22Rv1 (cell line): ENCODE data around the gene ANAPC16.

Source experiments
- H3K27ac ChIP-seq: fragments of 450-650 bp; 2 replicates; pipeline ENCODE4 v1.5.1; 2017
- CTCF ChIP-seq: fragments of 450-650 bp; IDR thresholded peaks from 2 replicates; pipeline ENCODE4 v1.5.1; 2017; ENCODE audit warnings: mild to moderate bottlenecking
- ZFX ChIP-seq: fragments of 450-650 bp; IDR thresholded peaks from 2 replicates; pipeline ENCODE4 v1.6.1; 2017; ENCODE audit warnings: antibody characterized with exemption, borderline replicate concordance

ANAPC16 gene

GRCh38 chr10:72245949-72246525 lies 30.2 kb downstream of the ANAPC16 start:
- TF ChIP-seq CTCF, result no peak
- no peak for TF ChIP-seq ZFX
- H3K27ac ChIP-seq, result 0 out of 2 replicates have a peak overlapping the region, but pooled peaks have one; percentile 9

DNA sequence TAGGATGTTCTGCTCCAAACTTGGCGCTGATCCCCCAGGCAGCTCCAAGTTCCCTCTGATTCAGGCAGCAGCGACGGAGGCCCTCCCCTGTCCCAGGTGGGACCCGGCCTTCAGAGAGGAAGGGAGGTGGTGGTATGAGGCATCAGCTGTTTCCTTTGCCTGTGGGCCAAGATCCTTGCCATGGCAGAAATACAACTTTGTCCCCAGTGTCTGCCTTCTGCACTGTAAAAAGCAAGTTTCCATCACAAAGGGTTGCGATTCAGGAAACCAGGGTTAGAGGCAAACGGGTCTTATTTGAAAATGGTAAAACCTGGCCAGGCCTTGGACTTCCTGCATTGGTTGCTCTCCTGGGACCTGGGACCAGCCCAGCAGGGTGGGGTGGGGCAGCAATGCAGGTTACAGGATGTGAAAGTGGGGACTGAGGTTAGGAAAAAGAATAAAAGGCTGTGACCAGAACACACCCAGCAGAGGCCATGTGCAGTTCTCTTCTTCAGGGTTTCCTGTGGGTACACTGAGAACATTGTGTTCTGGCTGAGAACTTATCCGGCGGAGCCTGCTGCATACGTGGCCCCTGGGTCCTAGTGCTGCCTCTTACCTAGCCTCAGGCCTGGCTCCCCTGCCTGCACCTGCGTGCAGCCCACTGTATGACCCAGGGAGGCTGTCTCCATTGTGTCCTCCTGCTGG lies 32.8 kb downstream of the ANAPC16 start:
- TF ChIP-seq ZFX (no peak), CTCF (no peak)
- H3K27ac ChIP-seq, result peak overlapping the region; percentile 93

GRCh38 chr10:72249176-72249862 lies 33.5 kb downstream of the ANAPC16 start:
- H3K27ac ChIP-seq, result peak overlapping the region; percentile 93

DNA sequence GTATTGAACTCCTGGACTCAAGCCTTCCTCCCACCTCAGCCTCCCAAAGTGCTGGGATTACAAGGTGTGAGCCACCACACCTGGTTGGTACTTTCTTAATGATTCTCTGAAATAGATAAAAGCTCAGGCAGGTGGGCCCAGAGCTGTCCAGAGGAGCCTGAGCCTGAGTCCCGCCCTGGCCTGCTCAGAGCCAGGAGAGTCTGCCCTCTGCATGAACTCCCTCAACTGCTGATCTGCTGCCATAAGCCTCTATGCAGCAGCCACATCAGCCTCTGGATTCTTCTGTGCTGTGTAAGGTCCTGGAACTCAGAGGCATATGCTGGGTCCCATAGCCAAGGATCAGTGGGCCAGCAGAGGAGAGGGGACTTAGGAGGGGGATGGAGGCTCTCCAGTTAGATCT lies 34.9 kb downstream of the ANAPC16 start:
- no peak overlapping the region for H3K27ac ChIP-seq
- TF ChIP-seq ZFX (no peak), CTCF (no peak)

DNA sequence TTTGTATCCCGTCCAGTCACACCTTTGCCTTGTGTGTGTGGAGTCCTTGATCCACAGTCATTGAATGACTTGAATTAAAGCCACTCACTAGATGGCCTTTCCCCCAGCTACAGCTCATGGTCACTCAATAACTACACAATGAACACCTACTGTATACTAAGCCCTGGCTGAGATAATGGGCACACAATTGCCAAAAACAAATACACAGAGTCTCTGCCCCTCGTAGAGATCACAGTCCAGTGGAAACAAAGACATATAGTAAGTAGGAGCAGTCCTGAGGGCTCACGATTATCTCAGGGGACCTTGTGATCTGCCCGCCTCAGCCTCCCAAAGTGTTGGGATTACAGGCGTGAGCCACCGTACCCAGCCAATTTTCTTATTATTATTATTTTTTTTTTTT lies 35.8 kb downstream of the ANAPC16 start:
- no peak overlapping the region for H3K27ac ChIP-seq
- TF ChIP-seq CTCF (no peak), ZFX (no peak)

DNA sequence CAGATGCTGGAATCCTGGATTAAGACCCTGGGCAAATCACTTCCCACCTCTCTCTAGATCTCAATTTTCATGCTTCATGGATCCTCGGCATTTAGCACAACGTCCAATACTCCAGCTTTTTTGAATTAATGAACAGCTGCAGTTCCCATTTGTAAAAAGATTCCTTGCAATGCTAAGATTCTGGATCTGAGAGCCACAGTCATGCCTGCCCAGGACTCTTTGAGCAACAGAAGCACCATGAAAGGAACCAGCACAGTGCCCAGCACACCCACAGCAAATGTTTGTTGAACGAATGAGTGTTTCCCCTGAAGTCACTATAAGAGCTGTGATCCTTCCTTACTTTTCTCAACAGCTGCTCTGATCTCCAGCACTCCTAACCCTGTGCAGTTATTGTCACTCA lies 37.2 kb downstream of the ANAPC16 start:
- TF ChIP-seq ZFX (no peak), CTCF (no peak)
- H3K27ac ChIP-seq, result peak overlapping the region; percentile 90

DNA sequence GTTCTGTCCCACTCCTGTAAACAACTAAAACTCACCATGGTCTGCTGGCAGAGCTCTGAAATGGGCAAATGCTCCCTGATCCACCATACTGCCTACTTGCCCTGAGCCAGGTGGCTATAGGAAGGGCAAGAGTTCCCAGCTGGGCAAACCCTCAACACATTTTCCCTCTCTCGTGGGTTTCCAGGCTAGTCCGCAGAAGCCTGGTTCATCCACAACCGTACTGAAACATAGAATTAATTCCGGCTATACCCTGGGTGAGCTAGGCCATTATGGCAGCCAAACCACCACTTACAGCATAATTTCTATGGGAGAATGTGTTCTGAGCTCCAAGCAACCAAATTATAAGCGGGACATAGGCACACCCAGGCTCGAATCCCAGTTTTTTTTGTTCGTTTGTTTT lies 37.8 kb downstream of the ANAPC16 start:
- H3K27ac ChIP-seq, result peak overlapping the region; percentile 90
- no peak for TF ChIP-seq CTCF
- no peak for TF ChIP-seq ZFX
